Measurements from ENCODE around the gene SPDYE6.
"Not testable (repeated sequence)": the region's sequence is repeated elsewhere in the genome, so short reads cannot be mapped to it uniquely, and the experiment has no call there.

- not testable (repeated sequence) for TF ChIP-seq POLR2A, CTCF, POLR2AphosphoS5 (IDR thresholded peaks at IDR 0.05)
Measured at GRCh38 chr7:102335574-102335973, 20.7 kb downstream of the SPDYE6 start.

Measured in breast epithelium (tissue), 3 donors.